GM19238 (cell line): Measurements from ENCODE around the gene MAP4K4.

Experiments used
- DNase-seq: peaks from one replicate; pipeline ENCODE4 v3.0.0; 2011; ENCODE audit warnings: low spot score; ENCODE audit not compliant: insufficient read length

The MAP4K4 gene

DNA sequence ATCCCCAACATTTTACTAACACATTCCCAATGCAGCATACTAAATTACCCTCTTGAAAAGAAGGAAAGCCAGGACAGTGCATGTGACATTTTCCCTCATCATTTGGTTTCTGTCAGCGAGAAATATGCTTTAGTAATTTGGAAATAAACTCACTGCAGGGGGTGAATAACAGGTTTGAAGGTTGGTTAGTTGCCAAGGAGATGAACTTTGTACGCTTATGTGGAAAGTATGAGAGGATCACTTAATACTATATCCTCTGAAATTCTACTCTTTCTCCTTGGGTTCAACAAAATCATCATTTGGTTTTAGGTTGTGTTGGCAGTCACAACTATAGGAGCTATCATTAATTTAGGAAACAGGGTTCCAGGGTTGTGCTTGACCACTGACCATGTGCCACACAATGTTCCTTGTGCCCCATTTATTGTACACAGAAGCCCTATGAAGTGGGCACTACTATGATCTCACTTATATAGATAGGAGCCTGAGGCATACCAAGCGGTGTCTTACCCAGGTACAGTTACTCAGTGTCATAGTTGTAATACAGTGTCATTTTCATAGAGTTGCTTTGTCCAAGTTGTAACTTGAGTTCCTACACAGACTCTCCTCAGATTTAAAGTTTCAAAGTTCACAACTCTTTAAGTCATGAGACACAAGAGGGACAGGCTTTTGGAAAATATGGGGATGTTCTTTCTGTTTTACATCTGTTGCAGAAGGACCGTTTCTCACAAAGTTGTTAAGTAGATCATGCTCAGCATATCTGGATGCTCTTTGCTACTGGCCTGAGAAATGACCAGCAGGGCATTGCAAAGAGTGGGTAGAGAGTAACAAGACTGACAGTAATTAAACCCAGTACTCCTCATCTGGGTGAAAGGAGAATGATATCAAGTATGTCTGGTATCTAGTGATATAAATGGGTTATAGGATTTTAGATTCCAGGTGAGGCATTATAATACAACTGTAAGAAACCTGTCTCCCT is 91.8 kb downstream of the MAP4K4 start:
- DNase-seq = no peak

DNA sequence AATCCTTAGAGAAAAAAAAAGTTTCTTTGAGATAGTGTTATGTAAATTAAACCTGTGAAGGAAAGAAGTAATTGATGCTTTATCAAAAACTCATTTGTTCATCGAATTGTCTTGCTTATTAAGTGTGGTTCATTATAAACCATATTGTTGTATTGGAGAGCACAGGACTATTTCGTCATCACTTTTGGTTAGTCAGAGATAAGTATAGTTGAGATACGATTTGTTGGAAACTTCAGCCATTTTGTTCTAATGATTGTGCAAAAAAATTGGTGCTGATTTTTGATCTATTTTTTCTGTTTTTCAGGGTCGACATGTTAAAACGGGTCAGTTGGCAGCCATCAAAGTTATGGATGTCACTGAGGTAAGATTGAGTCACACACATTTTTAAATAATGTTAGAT is 92.9 kb downstream of the MAP4K4 start:
- DNase-seq = no peak

- no peak for DNase-seq
Observed at GRCh38 chr2:101790857-101791256, 93.3 kb downstream of the MAP4K4 start.

DNA sequence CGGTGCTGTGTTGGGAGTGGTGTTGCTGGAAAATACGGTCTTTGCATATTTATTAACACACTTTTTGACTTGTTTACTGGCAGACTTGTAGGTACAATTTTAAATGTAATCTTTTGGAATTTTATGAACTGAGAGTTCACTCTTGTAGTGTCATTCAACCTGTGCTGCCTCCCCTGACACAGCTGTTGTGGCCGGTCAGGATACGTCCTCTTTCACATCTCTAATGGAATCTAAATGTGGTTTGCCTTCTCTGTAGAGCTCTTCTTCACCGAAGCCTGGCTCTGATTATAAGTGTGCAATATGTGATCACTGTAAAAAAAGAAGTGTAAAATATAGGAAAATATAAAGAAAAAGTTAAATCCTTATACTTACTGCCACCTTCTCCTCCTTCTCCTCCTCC is 94.7 kb downstream of the MAP4K4 start:
- no peak for DNase-seq

DNA sequence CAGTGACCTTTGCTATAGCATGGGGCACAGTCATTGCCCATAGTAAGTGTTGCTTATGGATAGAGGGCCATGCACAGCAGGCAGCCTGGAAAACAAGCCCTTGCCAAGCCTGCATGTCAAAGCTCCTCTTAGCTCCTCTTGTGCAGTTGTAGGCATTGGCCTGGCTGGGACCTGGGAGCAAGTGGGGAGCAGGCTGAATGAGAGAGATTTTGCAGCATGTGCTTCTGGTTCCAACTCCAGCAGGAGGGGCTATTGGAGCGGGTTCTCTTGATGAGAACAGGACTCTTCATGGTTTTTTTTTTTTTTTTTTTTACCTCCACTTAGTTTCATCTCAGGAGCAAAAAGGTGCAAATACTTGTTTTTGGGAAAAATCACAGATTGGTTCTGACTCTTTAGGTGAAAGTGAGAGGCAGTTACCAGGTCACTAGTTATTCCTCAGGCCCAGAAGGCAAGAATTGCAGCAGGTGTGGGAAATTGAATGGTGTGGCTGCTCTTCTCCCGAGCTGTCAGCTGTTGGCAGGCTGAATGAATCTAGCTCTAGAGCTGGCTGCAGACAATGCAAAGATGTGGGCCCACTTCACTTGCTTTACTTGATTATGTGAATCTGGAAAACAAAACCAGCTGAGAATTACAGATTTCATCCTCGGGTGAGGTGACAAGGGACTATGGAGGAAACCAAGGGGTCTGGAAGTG is 95.9 kb downstream of the MAP4K4 start:
- no peak for DNase-seq

- no peak for DNase-seq
Observed at GRCh38 chr2:101794141-101794540, 96.6 kb downstream of the MAP4K4 start.

DNA sequence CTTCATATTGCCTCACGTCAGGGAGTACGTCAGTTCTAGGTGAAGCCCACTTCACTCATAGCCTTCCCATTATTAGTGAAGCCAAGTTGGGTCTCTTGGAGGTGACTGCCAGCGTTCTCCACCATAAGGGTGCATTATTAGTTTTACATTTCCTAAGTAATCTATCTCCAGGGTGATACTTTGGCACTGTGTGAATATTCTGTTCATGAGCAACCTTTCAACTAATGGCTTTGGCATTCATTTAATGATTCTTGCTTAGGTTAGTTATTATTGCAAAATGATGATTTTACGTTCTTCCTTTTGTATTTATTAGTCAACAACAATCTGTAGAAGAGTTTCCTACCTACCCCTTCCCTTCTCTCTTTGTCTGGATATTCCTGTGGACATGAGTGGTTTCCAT is 97.5 kb downstream of the MAP4K4 start:
- no peak for DNase-seq

DNA sequence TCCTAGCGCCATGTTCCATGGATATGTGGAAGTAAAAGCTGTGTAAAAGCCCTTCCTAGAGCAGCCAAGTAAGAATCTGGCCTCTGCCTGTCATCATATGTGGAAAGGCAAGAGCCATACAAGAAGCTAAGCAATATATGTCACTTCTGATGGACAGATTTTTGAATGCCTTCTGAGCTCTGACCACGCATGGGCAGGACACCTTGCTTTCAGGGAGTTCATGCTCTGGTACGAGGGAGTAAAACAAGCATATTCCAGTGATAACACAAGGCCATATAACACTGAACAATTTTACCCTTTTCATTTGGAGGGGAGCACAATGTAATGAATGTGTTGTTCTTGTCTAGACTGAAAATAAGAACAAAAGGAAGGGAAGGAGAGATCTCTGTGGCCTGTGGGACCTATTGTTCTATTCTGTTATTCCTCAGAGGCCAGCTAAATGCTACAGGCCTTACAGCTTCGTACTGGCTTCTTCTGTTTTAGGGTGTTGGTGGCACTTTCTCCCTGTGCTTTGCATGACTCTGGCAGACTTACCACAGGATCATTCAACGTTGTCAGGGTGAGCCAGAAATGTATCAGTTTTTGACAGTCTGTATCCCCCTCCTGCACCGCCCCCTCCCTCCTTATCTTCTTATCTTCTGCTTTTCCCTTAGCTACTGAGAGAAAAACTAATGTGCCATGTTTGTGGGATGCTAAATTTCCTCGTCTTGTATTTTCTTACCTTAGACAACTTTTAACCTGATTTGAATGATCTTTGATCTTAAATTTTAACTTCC is 99.5 kb downstream of the MAP4K4 start:
- DNase-seq = no peak

GRCh38 chr2:101801496-101801895 is 104.0 kb downstream of the MAP4K4 start:
- DNase-seq = no peak

GRCh38 chr2:101802329-101802728 is 104.8 kb downstream of the MAP4K4 start:
- no peak for DNase-seq

- no peak for DNase-seq
Observed at GRCh38 chr2:101803128-101803527, 105.6 kb downstream of the MAP4K4 start.

DNA sequence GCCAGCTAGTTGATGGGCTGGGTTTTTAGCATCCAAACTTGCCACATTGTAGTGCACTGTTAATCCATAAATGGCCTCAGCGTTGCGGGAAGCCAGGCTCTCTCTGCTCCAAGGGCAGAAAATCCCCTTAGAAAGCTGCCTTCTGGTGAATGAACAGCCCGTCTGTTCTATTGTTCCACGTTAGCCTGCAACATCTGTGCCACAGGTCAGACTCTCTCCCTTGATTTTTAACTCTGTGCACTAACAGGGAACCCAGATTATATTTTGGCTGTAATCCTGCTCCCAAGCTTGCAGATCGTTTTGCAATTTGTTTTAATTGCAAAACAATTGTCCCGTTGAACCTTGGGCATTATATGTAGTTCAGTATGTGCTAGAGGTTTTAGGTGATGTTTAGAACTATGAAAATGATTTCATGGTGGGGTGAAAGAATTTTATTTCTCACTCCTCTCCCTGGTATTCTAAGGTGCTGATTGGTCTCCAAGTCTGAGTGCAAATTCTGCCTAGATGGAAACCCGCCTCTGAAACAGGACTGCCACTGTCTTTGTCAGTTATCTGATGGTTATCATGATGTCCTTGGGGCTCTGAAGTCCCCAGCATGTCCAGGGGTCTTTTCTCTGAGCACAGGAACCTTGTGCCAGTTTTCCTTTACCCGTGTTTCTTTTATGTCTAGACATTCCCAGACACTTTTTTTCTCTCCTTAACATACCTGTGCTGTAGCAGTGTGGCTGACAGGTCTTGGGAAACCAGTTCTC is 106.6 kb downstream of the MAP4K4 start:
- no peak for DNase-seq

DNA sequence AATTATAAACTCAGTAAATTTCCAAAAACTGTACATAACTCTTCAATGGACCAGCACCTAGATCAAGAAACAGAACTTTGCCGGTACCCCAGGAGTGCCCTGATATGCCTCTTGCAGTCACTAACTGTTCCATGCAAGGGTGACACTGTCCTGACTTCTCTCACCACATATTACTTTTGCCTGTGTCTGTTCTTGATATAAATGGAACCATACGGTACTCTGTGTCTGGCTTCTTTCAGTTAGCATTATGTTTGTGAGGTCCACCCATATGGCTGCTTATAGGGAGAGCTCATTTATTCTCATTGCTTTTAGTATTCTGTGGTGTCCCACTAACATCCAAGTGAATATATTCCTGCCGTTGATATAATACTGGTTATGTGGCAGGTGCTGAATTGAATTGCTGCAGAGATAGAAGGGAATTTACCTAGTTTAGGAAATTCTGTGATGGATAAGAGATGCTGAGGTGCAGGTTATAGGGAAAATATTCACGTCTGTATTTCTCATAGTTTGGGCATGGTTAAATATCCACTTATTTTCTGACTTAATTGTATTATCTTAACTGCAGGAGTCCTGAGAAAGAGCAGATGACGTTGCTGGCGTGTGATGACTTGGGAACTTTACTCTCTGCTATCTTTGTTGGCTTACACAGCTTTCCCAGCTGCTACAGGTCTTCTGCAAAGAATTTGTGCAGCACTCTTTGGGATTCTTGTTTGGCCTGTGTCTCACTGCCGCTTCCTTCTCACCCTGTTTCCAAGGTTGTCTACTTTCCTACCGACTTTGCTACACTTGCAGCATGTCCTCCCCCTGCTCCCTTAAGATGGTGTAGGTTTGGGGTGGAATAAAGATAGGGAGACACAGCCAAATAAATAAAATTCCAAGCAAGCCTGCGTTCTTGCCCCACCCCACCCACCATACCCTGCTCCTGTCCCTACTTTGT is 107.9 kb downstream of the MAP4K4 start:
- no peak for DNase-seq

DNA sequence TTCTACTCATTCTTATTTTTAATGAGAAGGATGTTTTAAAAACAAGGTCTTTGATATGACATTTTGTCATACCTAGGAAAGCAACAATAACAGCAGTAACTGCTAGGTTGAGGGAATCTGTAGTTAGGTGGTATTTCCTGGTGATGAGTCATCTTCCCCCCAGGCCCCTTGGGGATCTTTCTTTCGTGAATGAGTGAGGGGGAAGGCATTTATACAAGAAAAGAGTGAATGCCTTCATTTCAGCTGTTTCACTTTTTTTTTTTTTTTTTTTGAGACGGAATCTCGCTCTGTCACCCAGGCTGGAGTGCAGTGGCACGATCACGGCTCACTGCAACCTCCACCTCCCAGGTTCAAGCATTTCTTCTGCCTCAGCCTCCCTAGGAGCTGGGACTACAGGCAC is 108.6 kb downstream of the MAP4K4 start:
- DNase-seq = no peak

- DNase-seq = no peak
Observed at GRCh38 chr2:101806701-101807100, 109.2 kb downstream of the MAP4K4 start.

DNA sequence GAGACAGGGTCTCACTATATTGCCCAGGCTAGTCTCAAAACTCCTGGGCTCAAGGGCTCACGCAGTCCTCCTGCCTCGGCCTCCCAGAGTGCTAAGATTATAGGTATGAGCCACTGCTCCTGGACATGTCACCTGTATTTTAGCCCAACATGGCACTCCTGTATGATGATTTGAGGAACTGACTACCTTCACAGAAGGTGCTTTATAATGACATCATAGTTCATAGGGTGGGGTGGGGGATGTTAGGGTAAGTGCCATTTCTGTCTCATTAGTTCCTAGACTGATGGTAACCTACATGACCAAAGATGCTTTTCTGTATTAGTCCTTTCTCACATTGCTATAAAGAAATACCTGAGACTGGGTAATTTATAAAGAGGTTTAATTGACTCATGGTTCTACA is 109.7 kb downstream of the MAP4K4 start:
- DNase-seq = no peak

DNA sequence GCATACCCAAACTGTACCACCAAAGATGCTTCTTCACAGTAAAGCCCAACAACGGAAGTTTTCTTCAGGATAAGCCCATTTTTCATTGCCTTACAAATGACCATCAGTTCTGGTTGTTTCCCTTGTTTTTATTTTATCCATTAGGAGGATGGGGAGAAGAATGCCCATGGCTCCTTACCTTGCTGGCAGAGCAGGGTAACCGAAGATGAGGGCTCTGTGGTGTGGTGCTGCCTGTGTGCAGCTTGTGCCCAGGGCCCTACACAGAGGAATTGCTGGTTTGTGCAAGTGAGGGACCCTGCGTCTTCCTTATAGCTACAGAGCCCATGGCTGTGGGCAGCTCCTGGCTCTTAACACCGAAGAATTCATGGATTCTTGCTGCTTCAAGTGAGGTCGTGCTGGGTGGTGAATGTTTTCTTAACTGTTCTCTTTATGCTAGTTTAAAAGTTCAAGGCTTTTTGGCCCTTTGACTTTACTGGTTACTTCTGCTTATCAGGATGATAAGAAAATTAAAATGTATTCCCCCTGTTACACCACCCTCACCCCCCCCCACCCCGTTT is 110.6 kb downstream of the MAP4K4 start:
- no peak for DNase-seq

DNA sequence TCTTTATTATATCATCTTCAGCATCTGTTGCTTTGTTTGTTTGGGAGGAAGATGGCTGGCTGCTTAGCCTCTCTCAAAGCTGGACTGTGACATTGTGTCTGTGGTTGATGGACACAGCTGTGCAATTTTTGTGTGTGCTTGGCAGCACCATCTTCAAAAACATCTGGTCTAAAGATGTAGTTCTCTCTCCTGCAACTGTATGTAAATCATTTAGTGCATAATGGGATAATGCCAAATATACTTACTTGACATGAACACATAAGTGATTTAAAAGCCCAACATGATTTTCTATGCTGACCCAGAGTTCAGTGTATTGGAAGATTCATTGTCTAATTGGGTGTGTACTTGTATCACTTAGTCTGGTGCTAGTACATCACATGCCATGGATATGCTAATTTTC is 112.2 kb downstream of the MAP4K4 start:
- DNase-seq = no peak

- no peak for DNase-seq
Observed at GRCh38 chr2:101811226-101812015, 113.9 kb downstream of the MAP4K4 start.
